GM23248 (cell line): Measurements from ENCODE around the gene AJAP1. TPM values are rescaled to one million over a fixed set of nuclear protein-coding genes. Genes with fewer than 3 reads are reported as not detected.

Source experiments
- DNase-seq: peaks from one replicate; pipeline ENCODE4 v3.0.0-alpha.2; 2015
- H2AFZ ChIP-seq: fragments of 200-600 bp; sonication (generic); 2 replicates; pipeline ENCODE4 v1.6.1; 2016; ENCODE audit warnings: antibody characterized with exemption
- H3F3A ChIP-seq: fragments of 200-600 bp; sonication (generic); 2 replicates; pipeline ENCODE4 v1.6.1; 2016; ENCODE audit warnings: mild to moderate bottlenecking, antibody characterized with exemption, mixed run types; ENCODE audit not compliant: insufficient read depth
- H3K27ac ChIP-seq: fragments of 200-600 bp; sonication (generic); 2 replicates; pipeline ENCODE4 v1.5.1; 2016; ENCODE audit warnings: mild to moderate bottlenecking
- H3K27me3 ChIP-seq: fragments of 200-600 bp; sonication (generic); replicated peaks from 2 replicates; pipeline ENCODE4 v1.6.1; 2016; ENCODE audit warnings: mild to moderate bottlenecking; ENCODE audit not compliant: insufficient read depth
- H3K36me3 ChIP-seq: fragments of 200-600 bp; sonication (generic); 2 replicates; pipeline ENCODE4 v1.6.1; 2016; ENCODE audit warnings: low read depth, mild to moderate bottlenecking
- H3K4me1 ChIP-seq: fragments of 200-600 bp; sonication (generic); 2 replicates; pipeline ENCODE4 v1.6.1; 2016; ENCODE audit warnings: mild to moderate bottlenecking; ENCODE audit not compliant: insufficient read depth
- H3K4me2 ChIP-seq: fragments of 200-600 bp; sonication (generic); one replicate; pipeline ENCODE4 v1.6.1; 2016; ENCODE audit warnings: mild to moderate bottlenecking; ENCODE audit not compliant: unreplicated experiment
- H3K4me3 ChIP-seq: fragments of 200-600 bp; sonication (generic); 2 replicates; pipeline ENCODE4 v1.5.1; 2016; ENCODE audit warnings: mild to moderate bottlenecking
- H3K79me2 ChIP-seq: fragments of 200-600 bp; sonication (generic); 2 replicates; pipeline ENCODE4 v1.6.1; 2016; ENCODE audit warnings: mild to moderate bottlenecking; ENCODE audit not compliant: insufficient read depth
- H3K9ac ChIP-seq: fragments of 200-600 bp; sonication (generic); 2 replicates; pipeline ENCODE4 v1.6.1; 2016; ENCODE audit warnings: mild to moderate bottlenecking
- H3K9me2 ChIP-seq: fragments of 200-600 bp; sonication (generic); 2 replicates; pipeline ENCODE4 v1.6.1; 2016; ENCODE audit warnings: mixed run types, mild to moderate bottlenecking, moderate library complexity; ENCODE audit not compliant: insufficient read depth
- H3K9me3 ChIP-seq: fragments of 200-600 bp; sonication (generic); one replicate; pipeline ENCODE4 v1.6.1; 2017; ENCODE audit warnings: low read depth
- H4K20me1 ChIP-seq: fragments of 200-600 bp; sonication (generic); 2 replicates; pipeline ENCODE4 v1.6.0; 2016; ENCODE audit not compliant: insufficient read depth
- EZH2 ChIP-seq: fragments of 200-600 bp; sonication (generic); IDR thresholded peaks from 2 replicates; pipeline ENCODE4 v1.6.1; 2018; ENCODE audit warnings: antibody characterized with exemption, mild to moderate bottlenecking; ENCODE audit not compliant: insufficient read depth, poor library complexity, severe bottlenecking
- EZH2phosphoT487 ChIP-seq: fragments of 200-600 bp; sonication (generic); IDR thresholded peaks from 2 replicates; pipeline ENCODE4 v1.6.1; 2018; ENCODE audit warnings: antibody characterized with exemption, moderate library complexity, mild to moderate bottlenecking, low read depth; ENCODE audit not compliant: insufficient read depth
- WGBS, 2 experiments: methylation state at CpG; one replicate each; pipeline ENCODE4 v1.1.6; 2015 to 2017; ENCODE audit warnings: low lambda C conversion rate in 2 of 2, low coverage in 1 of 2; ENCODE audit errors: missing lambda C conversion rate in 2 of 2; 5-methylcytosine and 5-hydroxymethylcytosine counted together
- in situ Hi-C: fragments of 300-500 bp; cut with MboI; formaldehyde crosslinking; loops from 2 replicates; pipeline ENCODE4 v1.15.0; 2020
- polyA plus RNA-seq: library from polyadenylated mRNA; unstranded; fragments of >200 nt; fragmentation: Nextera tagmentation; extraction: Ambion mirVana; gene quantifications from 2 replicates; pipeline ENCODE4 v1.2.1, GENCODE V29; 2016
- total RNA-seq: library from RNA; depleted of rRNA; stranded (reverse); fragments of >200 nt; shearing (Covaris generic); gene quantifications from 2 replicates; pipeline ENCODE4 v1.2.3, GENCODE V29; 2014

The AJAP1 gene
- total and polyA plus RNA-seq, 2 experiments from 2014 or later, result 0.03 to 0.86 TPM

GRCh38 chr1:4671828-4672227, 17.4 kb downstream of the AJAP1 start:
- in situ Hi-C loops, result loop anchor here (25.0 kb wide), 1 partner anchor 1240 kb away; no protein-coding TSS in a partner anchor
- H3K79me2 ChIP-seq, result no peaks in the 10 kb centered on the region
- no peak overlapping the region for H3K27ac ChIP-seq
- H2AFZ ChIP-seq, result no peak overlapping the region
- no peak overlapping the region for H3K4me3 ChIP-seq
- no peaks in the 10 kb centered on the region for H4K20me1 ChIP-seq
- no peaks in the 10 kb centered on the region for H3K9me3 ChIP-seq
- no peak overlapping the region for H3K4me2 ChIP-seq
- H3K36me3 ChIP-seq, result no peaks in the 10 kb centered on the region
- H3K4me1 ChIP-seq, result no peaks in the 10 kb centered on the region
- H3K9me2 ChIP-seq, result no peaks in the 10 kb centered on the region
- no peaks in the 10 kb centered on the region for H3F3A ChIP-seq
- no peak overlapping the region for H3K9ac ChIP-seq
- TF ChIP-seq EZH2 (no peak), EZH2phosphoT487 (no peak)
- no peaks in the 10 kb centered on the region for H3K27me3 ChIP-seq
- WGBS, 2 experiments, result 48 to 53% methylated on average over 13 of the region's 13 CpGs
- no peak for DNase-seq

GRCh38 chr1:4673494-4673893, 19.1 kb downstream of the AJAP1 start:
- no peak overlapping the region for H3K4me2 ChIP-seq
- no peak overlapping the region for H3K27ac ChIP-seq
- DNase-seq, result no peak
- no peak for TF ChIP-seq EZH2phosphoT487
- no peak for TF ChIP-seq EZH2
- H3K9me3 ChIP-seq, result no peaks in the 10 kb centered on the region
- H3K36me3 ChIP-seq, result no peaks in the 10 kb centered on the region
- no peaks in the 10 kb centered on the region for H3K4me1 ChIP-seq
- H3K9ac ChIP-seq, result no peak overlapping the region
- no peak overlapping the region for H3K4me3 ChIP-seq
- H3K79me2 ChIP-seq, result no peaks in the 10 kb centered on the region
- H2AFZ ChIP-seq, result no peak overlapping the region
- in situ Hi-C loops, result loop anchor here (25.0 kb wide), 1 partner anchor 1239 kb away; no protein-coding TSS in a partner anchor
- no peaks in the 10 kb centered on the region for H3K9me2 ChIP-seq
- WGBS, 2 experiments, result 34 to 36% methylated on average over 9 of the region's 9 CpGs
- no peaks in the 10 kb centered on the region for H4K20me1 ChIP-seq
- H3K27me3 ChIP-seq, result no peaks in the 10 kb centered on the region
- no peaks in the 10 kb centered on the region for H3F3A ChIP-seq

- Histone ChIP-seq H3F3A (no peaks in the 10 kb centered on the region), H4K20me1 (no peaks in the 10 kb centered on the region), H3K79me2 (no peaks in the 10 kb centered on the region), H3K36me3 (no peaks in the 10 kb centered on the region), H3K9me2 (no peaks in the 10 kb centered on the region), H3K4me3 (no peak overlapping the region), H3K9ac (no peak overlapping the region), H3K9me3 (no peaks in the 10 kb centered on the region), H2AFZ (no peak overlapping the region), H3K4me1 (no peaks in the 10 kb centered on the region), H3K27ac (no peak overlapping the region), H3K4me2 (no peak overlapping the region), H3K27me3 (no peaks in the 10 kb centered on the region)
- DNase-seq, result no peak
- no peak for TF ChIP-seq EZH2
- TF ChIP-seq EZH2phosphoT487, result no peak
- in situ Hi-C loops, result loop anchor here (25.0 kb wide), 1 partner anchor 1238 kb away; no protein-coding TSS in a partner anchor
- WGBS, 2 experiments, result 8 to 11% methylated on average over 5 of the region's 5 CpGs
Measured at GRCh38 chr1:4674117-4674516, 19.7 kb downstream of the AJAP1 start.

- TF ChIP-seq EZH2phosphoT487 (no peak), EZH2 (no peak)
- H3F3A ChIP-seq, result no peaks in the 10 kb centered on the region
- no peak for DNase-seq
- H4K20me1 ChIP-seq, result no peaks in the 10 kb centered on the region
- H3K27ac ChIP-seq, result no peak overlapping the region
- H3K79me2 ChIP-seq, result no peaks in the 10 kb centered on the region
- 37 to 42% methylated on average over 11 to 13 of the region's 13 CpGs for whole genome bisulfite sequencing, 2 experiments
- H3K36me3 ChIP-seq, result no peaks in the 10 kb centered on the region
- H3K4me2 ChIP-seq, result no peak overlapping the region
- no peaks in the 10 kb centered on the region for H3K27me3 ChIP-seq
- H3K4me3 ChIP-seq, result no peak overlapping the region
- no peak overlapping the region for H3K9ac ChIP-seq
- in situ Hi-C loops, result loop anchor here (25.0 kb wide), 1 partner anchor 1238 kb away; no protein-coding TSS in a partner anchor
- H2AFZ ChIP-seq, result no peak overlapping the region
- H3K9me3 ChIP-seq, result no peaks in the 10 kb centered on the region
- H3K9me2 ChIP-seq, result no peaks in the 10 kb centered on the region
- no peaks in the 10 kb centered on the region for H3K4me1 ChIP-seq
Measured at GRCh38 chr1:4674676-4675075, 20.3 kb downstream of the AJAP1 start.

GRCh38 chr1:4675454-4676186, 21.2 kb downstream of the AJAP1 start:
- in situ Hi-C loops, result no loop called here
- Histone ChIP-seq H3K79me2 (no peaks in the 10 kb centered on the region), H3K27ac (no peak overlapping the region), H3K36me3 (no peaks in the 10 kb centered on the region), H3K9me3 (no peaks in the 10 kb centered on the region), H3K4me2 (no peak overlapping the region), H2AFZ (no peak overlapping the region), H3K27me3 (no peaks in the 10 kb centered on the region), H4K20me1 (no peaks in the 10 kb centered on the region), H3K4me3 (no peak overlapping the region), H3K9me2 (no peaks in the 10 kb centered on the region), H3K4me1 (no peaks in the 10 kb centered on the region), H3F3A (no peaks in the 10 kb centered on the region), H3K9ac (no peak overlapping the region)
- 32 to 35% methylated on average over 21 of the region's 21 CpGs for WGBS, 2 experiments
- no peak for DNase-seq
- TF ChIP-seq EZH2phosphoT487 (no peak), EZH2 (no peak)
